GM19035 (cell line): ENCODE data around the gene FAM83C.

ENCODE experiments used
- ATAC-seq: cut with Tn5 transposase; IDR thresholded peaks from one replicate; pipeline ENCODE4 v1.9.1; 2021; ENCODE audit not compliant: unreplicated experiment

FAM83C gene

GRCh38 chr20:35299780-35300179, 7.6 kb upstream of the FAM83C start:
- no peak for ATAC-seq

GRCh38 chr20:35298264-35298663, 6.0 kb upstream of the FAM83C start:
- ATAC-seq = no peak

- ATAC-seq = no peak
These were observed 5.5 kb upstream of the FAM83C start for GRCh38 chr20:35297740-35298139.

- no peak for ATAC-seq
These were observed 4.9 kb upstream of the FAM83C start for GRCh38 chr20:35297155-35297554.

GRCh38 chr20:35296101-35296554, 3.9 kb upstream of the FAM83C start:
- no peak for ATAC-seq

GRCh38 chr20:35295674-35296073, 3.4 kb upstream of the FAM83C start:
- ATAC-seq = no peak

GRCh38 chr20:35295058-35295457, 2.8 kb upstream of the FAM83C start:
- no peak for ATAC-seq

GRCh38 chr20:35294293-35294685, 2.1 kb upstream of the FAM83C start:
- no peak for ATAC-seq

GRCh38 chr20:35293303-35294292, 1.4 kb upstream of the FAM83C start:
- ATAC-seq = no peak

- ATAC-seq = no peak
These were observed 470 bp upstream of the FAM83C start for GRCh38 chr20:35292504-35293285.

GRCh38 chr20:35290887-35291417, 1.3 kb downstream of the FAM83C start:
- no peak for ATAC-seq

GRCh38 chr20:35290186-35290886, 1.9 kb downstream of the FAM83C start:
- no peak for ATAC-seq

GRCh38 chr20:35288325-35289060, 3.7 kb downstream of the FAM83C start:
- ATAC-seq = no peak

- no peak for ATAC-seq
These were observed 4.5 kb downstream of the FAM83C start for GRCh38 chr20:35287509-35288324.

- no peak for ATAC-seq
These were observed 5.2 kb downstream of the FAM83C start for GRCh38 chr20:35286899-35287508.

GRCh38 chr20:35286077-35286898, 5.9 kb downstream of the FAM83C start:
- no peak for ATAC-seq

GRCh38 chr20:35285806-35286076, 6.5 kb downstream of the FAM83C start:
- no peak for ATAC-seq
